Measurements from ENCODE around the gene CHKB.

The CHKB gene

GRCh38 chr22:50597097-50597496 is 14.4 kb upstream of the CHKB start:
- DNase-seq: no peak

GRCh38 chr22:50595189-50595588 is 12.5 kb upstream of the CHKB start:
- no peak for DNase-seq

GRCh38 chr22:50587407-50587806 is 4.8 kb upstream of the CHKB start:
- DNase-seq: no peak

GRCh38 chr22:50586416-50586815 is 3.8 kb upstream of the CHKB start:
- DNase-seq: no peak

GRCh38 chr22:50585781-50586180 is 3.1 kb upstream of the CHKB start:
- no peak for DNase-seq

- DNase-seq: no peak
These were observed 2.6 kb upstream of the CHKB start for GRCh38 chr22:50585238-50585637.

- no peak for DNase-seq
These were observed 1.8 kb upstream of the CHKB start for GRCh38 chr22:50584106-50585096.

GRCh38 chr22:50583294-50583861 is 729 bp upstream of the CHKB start:
- no peak for DNase-seq

- no peak for DNase-seq
These were observed 628 bp downstream of the CHKB start for GRCh38 chr22:50581950-50582492.

GRCh38 chr22:50581031-50581949 is 1.4 kb downstream of the CHKB start:
- no peak for DNase-seq

GRCh38 chr22:50579752-50580151 is 2.9 kb downstream of the CHKB start:
- DNase-seq: no peak

- no peak for DNase-seq
These were observed 3.8 kb downstream of the CHKB start for GRCh38 chr22:50578776-50579310.

- no peak for DNase-seq
These were observed 4.5 kb downstream of the CHKB start, which contains the start of gene CPT1B for GRCh38 chr22:50577987-50578775. Gene CPT1B, minus strand, starts transcription at chr22:50578427. Its CDS starts 512 bp downstream, at chr22:50577915.

GRCh38 chr22:50577697-50577986 is 5.0 kb downstream of the CHKB start:
- no peak for DNase-seq

- DNase-seq: no peak
These were observed 5.6 kb downstream of the CHKB start for GRCh38 chr22:50576806-50577696.

GRCh38 chr22:50576070-50576469 is 6.6 kb downstream of the CHKB start:
- DNase-seq: no peak

- no peak for DNase-seq
These were observed 7.2 kb downstream of the CHKB start for GRCh38 chr22:50575426-50575941.

GRCh38 chr22:50574383-50574755 is 8.3 kb downstream of the CHKB start:
- DNase-seq: no peak

- no peak for DNase-seq
These were observed 8.9 kb downstream of the CHKB start for GRCh38 chr22:50573491-50574382.

GRCh38 chr22:50572965-50573364 is 9.7 kb downstream of the CHKB start:
- DNase-seq: no peak
